HEK293 (cell line): ENCODE data around the gene ADAMTS2.

Experiments used
- CTCF ChIA-PET: fragments of 350-600 bp; formaldehyde crosslinking; extraction: SDS; loops from one replicate; lab custom pipeline; 2021; ENCODE audit warnings: antibody characterized with exemption; lab: Yijun Ruan, JAX
- POLR2A ChIA-PET: fragments of 300-600 bp; formaldehyde crosslinking; extraction: SDS; loops from one replicate; lab custom pipeline; 2020; ENCODE audit warnings: antibody characterized with exemption, inconsistent platforms; lab: Yijun Ruan, JAX
- H3K27ac ChIP-seq: fragments of 200-500 bp; sonication (Bioruptor generic); 2 replicates; pipeline ENCODE4 v1.5.1; 2014; ENCODE audit warnings: low read depth, low read length, control low read depth, inconsistent platforms; ENCODE audit errors: extremely low read depth
- H3K36me3 ChIP-seq, 2 experiments: fragments of 200-500 bp in 1 of 2; sonication (Bioruptor generic) in 1 of 2; 1 replicate in 1 of 2; 2 replicates in 1 of 2; pipeline ENCODE4 v1.5.1; 2014 to 2017; ENCODE audit warnings: inconsistent platforms in 2 of 2, low read length in 2 of 2; ENCODE audit not compliant: control insufficient read depth in 2 of 2, insufficient read depth in 1 of 2
- H3K4me1 ChIP-seq: fragments of 200-500 bp; sonication (Bioruptor generic); 2 replicates; pipeline ENCODE4 v1.5.1; 2014; ENCODE audit warnings: mild to moderate bottlenecking, low read length, inconsistent platforms; ENCODE audit not compliant: control insufficient read depth, insufficient read depth
- H3K4me3 ChIP-seq: 2 replicates; pipeline ENCODE4 v1.5.1; 2011; ENCODE audit warnings: low read depth, mild to moderate bottlenecking, control low read depth, low read length, moderate library complexity
- H3K9me3 ChIP-seq: fragments of 200-500 bp; sonication (Bioruptor generic); 2 replicates; pipeline ENCODE4 v1.5.1; 2014; ENCODE audit warnings: low read depth, low read length, inconsistent platforms; ENCODE audit not compliant: control insufficient read depth, insufficient read depth
- GLIS2 ChIP-seq: fragments of 450-650 bp; formaldehyde crosslinking; IDR thresholded peaks from 2 replicates; pipeline ENCODE4 v1.5.1; 2016; ENCODE audit warnings: missing biosample characterization, missing genetic modification characterization
- KLF7 ChIP-seq: fragments of 450-650 bp; formaldehyde crosslinking; IDR thresholded peaks from 2 replicates; pipeline ENCODE4 v1.5.1; 2016; ENCODE audit warnings: missing biosample characterization, missing genetic modification characterization, borderline replicate concordance
- OSR2 ChIP-seq: fragments of 450-650 bp; formaldehyde crosslinking; IDR thresholded peaks from 2 replicates; pipeline ENCODE4 v1.5.1; 2016; ENCODE audit warnings: missing biosample characterization, missing genetic modification characterization
- REPIN1 ChIP-seq: fragments of 450-650 bp; formaldehyde crosslinking; IDR thresholded peaks from 2 replicates; pipeline ENCODE4 v1.5.1; 2017; ENCODE audit warnings: missing biosample characterization, missing genetic modification characterization, low read depth
- YY1 ChIP-seq: fragments of 450-650 bp; formaldehyde crosslinking; IDR thresholded peaks from 2 replicates; pipeline ENCODE4 v1.5.1; 2018; ENCODE audit warnings: missing biosample characterization, missing genetic modification characterization
- YY2 ChIP-seq: fragments of 450-650 bp; formaldehyde crosslinking; IDR thresholded peaks from 2 replicates; pipeline ENCODE4 v1.5.1; 2016; ENCODE audit warnings: missing biosample characterization, missing genetic modification characterization
- ZBTB11 ChIP-seq: fragments of 450-650 bp; formaldehyde crosslinking; conservative IDR thresholded peaks from 2 replicates; pipeline ENCODE4 v1.5.1; 2016; ENCODE audit warnings: low read depth, missing biosample characterization, missing genetic modification characterization
- ZNF121 ChIP-seq: fragments of 450-650 bp; formaldehyde crosslinking; IDR thresholded peaks from 2 replicates; pipeline ENCODE4 v1.5.1; 2016; ENCODE audit warnings: missing biosample characterization, missing genetic modification characterization
- ZNF23 ChIP-seq: fragments of 450-650 bp; formaldehyde crosslinking; IDR thresholded peaks from 2 replicates; pipeline ENCODE4 v1.5.1; 2016; ENCODE audit warnings: missing biosample characterization, missing genetic modification characterization, borderline replicate concordance
- ZNF239 ChIP-seq: fragments of 450-650 bp; formaldehyde crosslinking; IDR thresholded peaks from 2 replicates; pipeline ENCODE4 v1.5.1; 2016; ENCODE audit warnings: missing biosample characterization, missing genetic modification characterization
- ZNF350 ChIP-seq: fragments of 450-650 bp; formaldehyde crosslinking; IDR thresholded peaks from 2 replicates; pipeline ENCODE4 v1.5.0; 2017; ENCODE audit warnings: missing biosample characterization, mild to moderate bottlenecking, missing genetic modification characterization
- ZNF391 ChIP-seq: fragments of 450-650 bp; formaldehyde crosslinking; IDR thresholded peaks from 2 replicates; pipeline ENCODE4 v1.5.1; 2016; ENCODE audit warnings: low read depth, missing biosample characterization, missing genetic modification characterization, borderline replicate concordance
- ZNF510 ChIP-seq: fragments of 450-650 bp; formaldehyde crosslinking; IDR thresholded peaks from 2 replicates; pipeline ENCODE4 v1.5.1; 2018; ENCODE audit warnings: mild to moderate bottlenecking, missing genetic modification characterization, missing biosample characterization; ENCODE audit not compliant: insufficient replicate concordance
- ZNF529 ChIP-seq: fragments of 450-650 bp; formaldehyde crosslinking; IDR thresholded peaks from 2 replicates; pipeline ENCODE4 v1.5.1; 2017; ENCODE audit warnings: missing genetic modification characterization, missing biosample characterization; ENCODE audit not compliant: insufficient replicate concordance
- ZNF544 ChIP-seq: fragments of 450-650 bp; formaldehyde crosslinking; IDR thresholded peaks from 2 replicates; pipeline ENCODE4 v1.5.0; 2017; ENCODE audit warnings: missing biosample characterization, missing genetic modification characterization
- ZNF571 ChIP-seq: fragments of 450-650 bp; formaldehyde crosslinking; IDR thresholded peaks from 2 replicates; pipeline ENCODE4 v1.5.0; 2017; ENCODE audit warnings: missing biosample characterization, missing genetic modification characterization
- ZNF658 ChIP-seq: fragments of 450-650 bp; formaldehyde crosslinking; IDR thresholded peaks from 2 replicates; pipeline ENCODE4; 2016; ENCODE audit warnings: missing biosample characterization, missing genetic modification characterization
- ZNF664 ChIP-seq: fragments of 450-650 bp; formaldehyde crosslinking; IDR thresholded peaks from 2 replicates; pipeline ENCODE4 v1.5.1; 2016; ENCODE audit warnings: missing biosample characterization, missing genetic modification characterization
- ZNF837 ChIP-seq: fragments of 450-650 bp; formaldehyde crosslinking; IDR thresholded peaks from 2 replicates; pipeline ENCODE4 v1.5.1; 2016; ENCODE audit warnings: missing biosample characterization, missing genetic modification characterization
- TF ChIP-seq, protein P1 (sequence below): fragments of 450-650 bp; formaldehyde crosslinking; IDR thresholded peaks from 2 replicates; pipeline ENCODE4 v1.5.1; 2016; ENCODE audit warnings: missing biosample characterization, missing genetic modification characterization
- TF ChIP-seq, protein P2 (sequence below): fragments of 450-650 bp; formaldehyde crosslinking; conservative IDR thresholded peaks from 2 replicates; pipeline ENCODE4 v1.5.1; 2016; ENCODE audit warnings: low read depth, missing biosample characterization, missing genetic modification characterization

ADAMTS2 gene

GRCh38 chr5:179273441-179274145 lies 71.7 kb downstream of the ADAMTS2 start:
- Histone ChIP-seq H3K4me1 (no peaks in the 10 kb centered on the region), H3K36me3 (no peaks in the 10 kb centered on the region), H3K4me3 (no peak overlapping the region), H3K9me3 (no peaks in the 10 kb centered on the region), H3K27ac (no peak overlapping the region)
- ChIA-PET POLR2A (no interaction called here), CTCF (interaction anchor here (0.6 kb wide), 1 partner anchor 1434 kb away, joined by 3 read pairs; no protein-coding TSS in a partner anchor)
- TF ChIP-seq ZNF239 (no peak), ZNF510 (tag by site-specific recombination) (no peak), ZNF350 (tag by site-specific recombination) (no peak), YY1 (tag by site-specific recombination) (no peak), ZNF837 (tag by site-specific recombination) (no peak), GLIS2 (tag by site-specific recombination) (no peak), YY2 (tag by site-specific recombination) (no peak), ZNF658 (tag by site-specific recombination) (no peak), ZBTB11 (no peak), ZNF571 (tag by site-specific recombination) (no peak), ZNF664 (tag by site-specific recombination) (no peak), ZNF544 (tag by site-specific recombination) (no peak), OSR2 (tag by site-specific recombination) (no peak)
- TF ChIP-seq, protein P1, sequence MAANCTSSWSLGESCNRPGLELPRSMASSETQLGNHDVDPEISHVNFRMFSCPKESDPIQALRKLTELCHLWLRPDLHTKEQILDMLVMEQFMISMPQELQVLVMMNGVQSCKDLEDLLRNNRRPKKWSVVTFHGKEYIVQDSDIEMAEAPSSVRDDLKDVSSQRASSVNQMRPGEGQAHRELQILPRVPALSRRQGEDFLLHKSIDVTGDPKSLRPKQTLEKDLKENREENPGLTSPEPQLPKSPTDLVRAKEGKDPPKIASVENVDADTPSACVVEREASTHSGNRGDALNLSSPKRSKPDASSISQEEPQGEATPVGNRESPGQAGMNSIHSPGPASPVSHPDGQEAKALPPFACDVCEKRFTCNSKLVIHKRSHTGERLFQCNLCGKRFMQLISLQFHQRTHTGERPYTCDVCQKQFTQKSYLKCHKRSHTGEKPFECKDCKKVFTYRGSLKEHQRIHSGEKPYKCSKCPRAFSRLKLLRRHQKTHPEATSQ, result no peak
- TF ChIP-seq, protein P2, sequence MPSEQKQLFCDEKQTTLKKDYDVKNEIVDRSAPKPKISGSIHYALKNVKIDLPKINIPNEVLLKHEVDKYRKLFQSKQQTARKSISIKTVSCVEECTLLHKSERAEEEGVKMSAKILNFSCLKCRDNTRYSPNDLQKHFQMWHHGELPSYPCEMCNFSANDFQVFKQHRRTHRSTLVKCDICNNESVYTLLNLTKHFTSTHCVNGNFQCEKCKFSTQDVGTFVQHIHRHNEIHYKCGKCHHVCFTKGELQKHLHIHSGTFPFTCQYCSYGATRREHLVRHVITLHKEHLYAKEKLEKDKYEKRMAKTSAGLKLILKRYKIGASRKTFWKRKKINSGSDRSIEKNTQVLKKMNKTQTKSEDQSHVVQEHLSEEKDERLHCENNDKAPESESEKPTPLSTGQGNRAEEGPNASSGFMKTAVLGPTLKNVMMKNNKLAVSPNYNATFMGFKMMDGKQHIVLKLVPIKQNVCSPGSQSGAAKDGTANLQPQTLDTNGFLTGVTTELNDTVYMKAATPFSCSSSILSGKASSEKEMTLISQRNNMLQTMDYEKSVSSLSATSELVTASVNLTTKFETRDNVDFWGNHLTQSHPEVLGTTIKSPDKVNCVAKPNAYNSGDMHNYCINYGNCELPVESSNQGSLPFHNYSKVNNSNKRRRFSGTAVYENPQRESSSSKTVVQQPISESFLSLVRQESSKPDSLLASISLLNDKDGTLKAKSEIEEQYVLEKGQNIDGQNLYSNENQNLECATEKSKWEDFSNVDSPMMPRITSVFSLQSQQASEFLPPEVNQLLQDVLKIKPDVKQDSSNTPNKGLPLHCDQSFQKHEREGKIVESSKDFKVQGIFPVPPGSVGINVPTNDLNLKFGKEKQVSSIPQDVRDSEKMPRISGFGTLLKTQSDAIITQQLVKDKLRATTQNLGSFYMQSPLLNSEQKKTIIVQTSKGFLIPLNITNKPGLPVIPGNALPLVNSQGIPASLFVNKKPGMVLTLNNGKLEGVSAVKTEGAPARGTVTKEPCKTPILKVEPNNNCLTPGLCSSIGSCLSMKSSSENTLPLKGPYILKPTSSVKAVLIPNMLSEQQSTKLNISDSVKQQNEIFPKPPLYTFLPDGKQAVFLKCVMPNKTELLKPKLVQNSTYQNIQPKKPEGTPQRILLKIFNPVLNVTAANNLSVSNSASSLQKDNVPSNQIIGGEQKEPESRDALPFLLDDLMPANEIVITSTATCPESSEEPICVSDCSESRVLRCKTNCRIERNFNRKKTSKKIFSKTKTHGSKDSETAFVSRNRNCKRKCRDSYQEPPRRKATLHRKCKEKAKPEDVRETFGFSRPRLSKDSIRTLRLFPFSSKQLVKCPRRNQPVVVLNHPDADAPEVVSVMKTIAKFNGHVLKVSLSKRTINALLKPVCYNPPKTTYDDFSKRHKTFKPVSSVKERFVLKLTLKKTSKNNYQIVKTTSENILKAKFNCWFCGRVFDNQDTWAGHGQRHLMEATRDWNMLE (tag by site-specific recombination), result no peak

- CTCF ChIA-PET, result no interaction called here
- no peaks in the 10 kb centered on the region for H3K4me1 ChIP-seq
- H3K4me3 ChIP-seq, result no peak overlapping the region
- no peaks in the 10 kb centered on the region for H3K9me3 ChIP-seq
- POLR2A ChIA-PET, result no interaction called here
- TF ChIP-seq ZNF121 (tag by site-specific recombination) (no peak), KLF7 (tag by site-specific recombination) (no peak), ZNF391 (tag by site-specific recombination) (no peak), ZNF544 (tag by site-specific recombination) (no peak), REPIN1 (tag by site-specific recombination) (no peak), ZNF529 (tag by site-specific recombination) (no peak), ZNF23 (tag by site-specific recombination) (no peak)
- no peak overlapping the region for H3K27ac ChIP-seq
- no peaks in the 10 kb centered on the region for H3K36me3 ChIP-seq
Observed at GRCh38 chr5:179273073-179273435, 72.2 kb downstream of the ADAMTS2 start.
